ENCODE data around the gene DGKD. TPM values are rescaled to one million over a fixed set of nuclear protein-coding genes. Genes with fewer than 3 reads are reported as not detected.

DGKD gene
- total and polyA plus RNA-seq, 10 of the 15 experiments (the other 5 are each of a cell fraction or from before 2014, with no cell fraction given): 2.7 to 81.9 (median 27.0) TPM

- 95% methylated on average over 16 of the region's 20 CpGs for WGBS (ENCODE audit: insufficient coverage, insufficient replicate concordance, low lambda C conversion rate, missing lambda C conversion rate)
- no TSS peak for BruUV-seq (replicated peaks)
- ChIA-PET RAD21 (ENCODE audit: unreplicated experiment) (no interaction called here), CTCF (no interaction called here), SMC1A (ENCODE audit: uncharacterized antibody, unreplicated experiment) (no interaction called here), POLR2A (no interaction called here)
- Histone ChIP-seq H3K36me3 (ENCODE audit: control insufficient read depth in 2 of 2, insufficient read depth in 2 of 2, low read length in 1 of 2) (peaks cover 10 to 18% of the 10 kb centered on the region in 2 experiments; a peak in 3 of 4 replicates), H2AFZ (ENCODE audit: control insufficient read depth, low read depth, low read length) (no peak overlapping the region), H3K27me3 (replicated peaks in 1 of 2; ENCODE audit: control insufficient read depth in 2 of 2, insufficient read depth in 2 of 2, low read length in 1 of 2) (no peaks in the 10 kb centered on the region), H3K9me3 (replicated peaks; ENCODE audit: control insufficient read depth, insufficient read depth, low read length) (no peaks in the 10 kb centered on the region), H3K4me2 (ENCODE audit: control insufficient read depth, insufficient read depth) (no peak overlapping the region), H3K79me2 (ENCODE audit: control insufficient read depth, insufficient read depth, low read length) (no peaks in the 10 kb centered on the region), H3K27ac (ENCODE audit: control insufficient read depth, insufficient read depth) (no peak overlapping the region), H4K20me1 (ENCODE audit: control insufficient read depth, insufficient read depth) (no peaks in the 10 kb centered on the region), H3K9ac (ENCODE audit: control insufficient read depth, insufficient read depth, low read length) (no peak overlapping the region), H3K4me1 (ENCODE audit: control insufficient read depth, insufficient read depth, low read length) (no peaks in the 10 kb centered on the region), H3K4me3 (no peak overlapping the region)
- ATAC-seq: no peak
- DNase-seq (ENCODE audit: low read depth, low spot score): no peak
- in situ Hi-C loops (cut with MboI) (no loop called here), intact Hi-C loops (cut with micrococcal nuclease; ENCODE audit: unreplicated experiment) (no loop called here)
- no peak for FAIRE-seq
- TF ChIP-seq, protein P1, sequence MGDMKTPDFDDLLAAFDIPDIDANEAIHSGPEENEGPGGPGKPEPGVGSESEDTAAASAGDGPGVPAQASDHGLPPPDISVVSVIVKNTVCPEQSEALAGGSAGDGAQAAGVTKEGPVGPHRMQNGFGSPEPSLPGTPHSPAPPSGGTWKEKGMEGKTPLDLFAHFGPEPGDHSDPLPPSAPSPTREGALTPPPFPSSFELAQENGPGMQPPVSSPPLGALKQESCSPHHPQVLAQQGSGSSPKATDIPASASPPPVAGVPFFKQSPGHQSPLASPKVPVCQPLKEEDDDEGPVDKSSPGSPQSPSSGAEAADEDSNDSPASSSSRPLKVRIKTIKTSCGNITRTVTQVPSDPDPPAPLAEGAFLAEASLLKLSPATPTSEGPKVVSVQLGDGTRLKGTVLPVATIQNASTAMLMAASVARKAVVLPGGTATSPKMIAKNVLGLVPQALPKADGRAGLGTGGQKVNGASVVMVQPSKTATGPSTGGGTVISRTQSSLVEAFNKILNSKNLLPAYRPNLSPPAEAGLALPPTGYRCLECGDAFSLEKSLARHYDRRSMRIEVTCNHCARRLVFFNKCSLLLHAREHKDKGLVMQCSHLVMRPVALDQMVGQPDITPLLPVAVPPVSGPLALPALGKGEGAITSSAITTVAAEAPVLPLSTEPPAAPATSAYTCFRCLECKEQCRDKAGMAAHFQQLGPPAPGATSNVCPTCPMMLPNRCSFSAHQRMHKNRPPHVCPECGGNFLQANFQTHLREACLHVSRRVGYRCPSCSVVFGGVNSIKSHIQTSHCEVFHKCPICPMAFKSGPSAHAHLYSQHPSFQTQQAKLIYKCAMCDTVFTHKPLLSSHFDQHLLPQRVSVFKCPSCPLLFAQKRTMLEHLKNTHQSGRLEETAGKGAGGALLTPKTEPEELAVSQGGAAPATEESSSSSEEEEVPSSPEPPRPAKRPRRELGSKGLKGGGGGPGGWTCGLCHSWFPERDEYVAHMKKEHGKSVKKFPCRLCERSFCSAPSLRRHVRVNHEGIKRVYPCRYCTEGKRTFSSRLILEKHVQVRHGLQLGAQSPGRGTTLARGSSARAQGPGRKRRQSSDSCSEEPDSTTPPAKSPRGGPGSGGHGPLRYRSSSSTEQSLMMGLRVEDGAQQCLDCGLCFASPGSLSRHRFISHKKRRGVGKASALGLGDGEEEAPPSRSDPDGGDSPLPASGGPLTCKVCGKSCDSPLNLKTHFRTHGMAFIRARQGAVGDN (IDR thresholded peaks at IDR 0.05): no peak
- no peak for TF ChIP-seq NFYA (IDR thresholded peaks at IDR 0.05; ENCODE audit: borderline replicate concordance, low read depth, low read length)
- TF ChIP-seq STAT3 (IDR thresholded peaks at IDR 0.05; ENCODE audit: low read depth, low read length): no peak
- no peak for TF ChIP-seq ELK1 (IDR thresholded peaks at IDR 0.05; ENCODE audit: low read depth, low read length)
- TF ChIP-seq, protein P2, sequence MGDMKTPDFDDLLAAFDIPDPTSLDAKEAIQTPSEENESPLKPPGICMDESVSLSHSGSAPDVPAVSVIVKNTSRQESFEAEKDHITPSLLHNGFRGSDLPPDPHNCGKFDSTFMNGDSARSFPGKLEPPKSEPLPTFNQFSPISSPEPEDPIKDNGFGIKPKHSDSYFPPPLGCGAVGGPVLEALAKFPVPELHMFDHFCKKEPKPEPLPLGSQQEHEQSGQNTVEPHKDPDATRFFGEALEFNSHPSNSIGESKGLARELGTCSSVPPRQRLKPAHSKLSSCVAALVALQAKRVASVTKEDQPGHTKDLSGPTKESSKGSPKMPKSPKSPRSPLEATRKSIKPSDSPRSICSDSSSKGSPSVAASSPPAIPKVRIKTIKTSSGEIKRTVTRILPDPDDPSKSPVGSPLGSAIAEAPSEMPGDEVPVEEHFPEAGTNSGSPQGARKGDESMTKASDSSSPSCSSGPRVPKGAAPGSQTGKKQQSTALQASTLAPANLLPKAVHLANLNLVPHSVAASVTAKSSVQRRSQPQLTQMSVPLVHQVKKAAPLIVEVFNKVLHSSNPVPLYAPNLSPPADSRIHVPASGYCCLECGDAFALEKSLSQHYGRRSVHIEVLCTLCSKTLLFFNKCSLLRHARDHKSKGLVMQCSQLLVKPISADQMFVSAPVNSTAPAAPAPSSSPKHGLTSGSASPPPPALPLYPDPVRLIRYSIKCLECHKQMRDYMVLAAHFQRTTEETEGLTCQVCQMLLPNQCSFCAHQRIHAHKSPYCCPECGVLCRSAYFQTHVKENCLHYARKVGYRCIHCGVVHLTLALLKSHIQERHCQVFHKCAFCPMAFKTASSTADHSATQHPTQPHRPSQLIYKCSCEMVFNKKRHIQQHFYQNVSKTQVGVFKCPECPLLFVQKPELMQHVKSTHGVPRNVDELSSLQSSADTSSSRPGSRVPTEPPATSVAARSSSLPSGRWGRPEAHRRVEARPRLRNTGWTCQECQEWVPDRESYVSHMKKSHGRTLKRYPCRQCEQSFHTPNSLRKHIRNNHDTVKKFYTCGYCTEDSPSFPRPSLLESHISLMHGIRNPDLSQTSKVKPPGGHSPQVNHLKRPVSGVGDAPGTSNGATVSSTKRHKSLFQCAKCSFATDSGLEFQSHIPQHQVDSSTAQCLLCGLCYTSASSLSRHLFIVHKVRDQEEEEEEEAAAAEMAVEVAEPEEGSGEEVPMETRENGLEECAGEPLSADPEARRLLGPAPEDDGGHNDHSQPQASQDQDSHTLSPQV (IDR thresholded peaks at IDR 0.05): no peak
- no peak for TF ChIP-seq POLR2AphosphoS2 (IDR thresholded peaks at IDR 0.05; ENCODE audit: low read depth, low read length)
- TF ChIP-seq, protein P3, sequence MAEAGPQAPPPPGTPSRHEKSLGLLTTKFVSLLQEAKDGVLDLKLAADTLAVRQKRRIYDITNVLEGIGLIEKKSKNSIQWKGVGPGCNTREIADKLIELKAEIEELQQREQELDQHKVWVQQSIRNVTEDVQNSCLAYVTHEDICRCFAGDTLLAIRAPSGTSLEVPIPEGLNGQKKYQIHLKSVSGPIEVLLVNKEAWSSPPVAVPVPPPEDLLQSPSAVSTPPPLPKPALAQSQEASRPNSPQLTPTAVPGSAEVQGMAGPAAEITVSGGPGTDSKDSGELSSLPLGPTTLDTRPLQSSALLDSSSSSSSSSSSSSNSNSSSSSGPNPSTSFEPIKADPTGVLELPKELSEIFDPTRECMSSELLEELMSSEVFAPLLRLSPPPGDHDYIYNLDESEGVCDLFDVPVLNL (IDR thresholded peaks at IDR 0.05; ENCODE audit: low read depth, low read length): no peak
- no peak for TF ChIP-seq EED (IDR thresholded peaks at IDR 0.05; ENCODE audit: low read depth)
- no peak for TF ChIP-seq RB1 (IDR thresholded peaks at IDR 0.05; ENCODE audit: borderline replicate concordance)
- TF ChIP-seq ZZZ3 (IDR thresholded peaks at IDR 0.05; ENCODE audit: control insufficient read depth, insufficient read length, low read depth): no peak
- no peak for TF ChIP-seq MAX (IDR thresholded peaks at IDR 0.05; ENCODE audit: low read depth, low read length)
Observed at GRCh38 chr2:233470011-233470687, 115.9 kb downstream of the DGKD start.
